GM12891 (cell line): ENCODE data around the gene RTKN.

Experiments
- DNase-seq: peaks from one replicate; pipeline ENCODE4 v3.0.0; 2011; ENCODE audit warnings: low spot score; ENCODE audit not compliant: insufficient read length
- FAIRE-seq: peaks from 2 replicates; lab custom pipeline; 2011; peaks lifted over from hg19 to GRCh38; lab: Jason Lieb, UNC
- PAX5 ChIP-seq: IDR thresholded peaks from 2 replicates; pipeline ENCODE4 v1.6.1; 2011; ENCODE audit warnings: low read length, moderate library complexity, mild to moderate bottlenecking; ENCODE audit not compliant: insufficient read depth, severe bottlenecking
- POLR2A ChIP-seq: IDR thresholded peaks from 2 replicates; pipeline ENCODE4 v1.6.1; 2011; ENCODE audit warnings: low read depth, low read length, control low read depth
- POLR2AphosphoS5 ChIP-seq: IDR thresholded peaks from 2 replicates; pipeline ENCODE4 v1.6.1; 2011; ENCODE audit warnings: low read depth, low read length, control low read depth
- POU2F2 ChIP-seq: IDR thresholded peaks from 2 replicates; pipeline ENCODE4 v1.6.1; 2011; ENCODE audit warnings: low read depth, mild to moderate bottlenecking, control low read depth, low read length, moderate library complexity
- SPI1 ChIP-seq: IDR thresholded peaks from 2 replicates; pipeline ENCODE4 v1.6.1; 2011; ENCODE audit warnings: low read depth, low read length, control low read depth
- TAF1 ChIP-seq: IDR thresholded peaks from 2 replicates; pipeline ENCODE4 v1.6.1; 2011; ENCODE audit warnings: low read depth, low read length, control low read depth

The RTKN gene

DNA sequence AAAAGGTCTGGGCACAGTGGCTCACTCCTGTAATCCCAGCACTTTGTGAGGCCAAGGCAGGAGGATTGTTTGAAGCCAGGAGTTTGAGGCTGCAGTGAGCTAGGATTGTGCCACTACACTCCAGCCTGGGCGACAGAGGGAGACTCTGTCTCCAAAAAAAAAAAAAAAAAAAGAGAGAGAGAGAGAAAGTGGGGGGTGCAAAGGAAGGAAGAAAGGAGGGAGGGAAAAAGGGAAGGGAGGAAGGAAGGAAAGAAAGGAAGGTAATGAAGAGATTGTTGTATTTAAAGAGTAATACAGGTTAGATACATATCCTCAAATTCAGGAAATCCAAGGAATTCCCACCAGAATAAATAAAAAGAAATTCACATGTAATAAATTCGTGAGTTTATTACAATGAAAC is 39.8 kb downstream of the RTKN start:
- no peak for DNase-seq
- FAIRE-seq = no peak
- TF ChIP-seq POU2F2 = no peak
- TF ChIP-seq POLR2AphosphoS5 = no peak
- no peak for TF ChIP-seq PAX5
- no peak for TF ChIP-seq SPI1
- no peak for TF ChIP-seq TAF1
- no peak for TF ChIP-seq POLR2A

GRCh38 chr2:74399785-74400184 is 42.0 kb downstream of the RTKN start:
- no peak for FAIRE-seq
- no peak for DNase-seq
- TF ChIP-seq PAX5 (no peak), POLR2AphosphoS5 (no peak), SPI1 (no peak), POU2F2 (no peak), POLR2A (no peak), TAF1 (no peak)

GRCh38 chr2:74396149-74396548 is 45.6 kb downstream of the RTKN start:
- no peak for TF ChIP-seq POLR2AphosphoS5
- no peak for TF ChIP-seq SPI1
- TF ChIP-seq PAX5 = no peak
- no peak for TF ChIP-seq POU2F2
- TF ChIP-seq TAF1 = no peak
- TF ChIP-seq POLR2A = no peak
- FAIRE-seq = no peak
- no peak for DNase-seq

GRCh38 chr2:74393525-74393924 is 48.2 kb downstream of the RTKN start:
- DNase-seq (no peak), FAIRE-seq (no peak)
- TF ChIP-seq SPI1 (no peak), TAF1 (no peak), POLR2AphosphoS5 (no peak), POLR2A (no peak), PAX5 (no peak), POU2F2 (no peak)

GRCh38 chr2:74392449-74392743 is 49.3 kb downstream of the RTKN start:
- DNase-seq (no peak), FAIRE-seq (no peak)
- no peak for TF ChIP-seq TAF1
- no peak for TF ChIP-seq POLR2A
- no peak for TF ChIP-seq POU2F2
- TF ChIP-seq SPI1 = no peak
- no peak for TF ChIP-seq POLR2AphosphoS5

DNA sequence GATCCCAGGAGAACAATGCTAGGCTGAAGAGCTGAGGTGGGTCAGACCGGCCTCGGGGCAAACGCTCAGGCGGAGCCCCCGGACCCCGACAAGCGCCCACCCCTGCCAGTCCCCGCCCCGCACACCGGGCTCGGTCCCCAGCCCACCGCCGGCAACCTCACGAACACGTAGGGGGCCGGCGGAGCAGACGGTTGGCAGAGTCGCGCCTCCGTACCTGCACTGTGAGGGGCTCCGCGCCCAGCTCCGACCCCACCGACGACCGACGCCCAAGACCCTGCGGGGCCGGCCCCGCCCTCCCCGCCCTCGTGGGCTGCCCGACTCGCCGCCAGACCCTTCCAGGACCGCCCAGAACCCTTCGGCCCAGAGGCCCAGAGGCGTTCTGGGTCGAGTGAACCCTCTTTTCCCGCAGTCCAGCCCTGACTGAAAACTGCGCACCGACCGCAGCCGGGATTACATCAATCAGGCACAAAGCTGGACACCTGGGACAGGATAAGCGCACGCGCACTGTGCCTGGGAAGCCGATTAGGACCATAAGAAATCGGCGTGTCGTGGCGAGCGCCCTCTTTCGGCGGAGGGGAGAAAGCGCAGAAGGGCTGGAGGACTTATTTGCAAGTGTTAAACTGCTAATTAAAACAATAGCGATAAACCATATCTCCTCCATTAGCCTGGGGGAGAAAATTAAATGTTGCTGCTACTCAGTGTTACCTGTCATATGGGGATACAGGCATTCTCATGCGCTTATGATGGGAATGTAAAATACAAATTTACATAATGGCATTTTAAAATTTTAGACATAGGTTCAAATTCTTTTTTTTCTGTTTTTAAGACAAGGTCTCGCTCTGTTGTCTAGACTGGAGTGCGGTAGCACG is 49.9 kb downstream of the RTKN start:
- DNase-seq = peak; percentile 84
- FAIRE-seq = peak; percentile 97
- TF ChIP-seq TAF1 = peak; percentile 36; the same call in 1 of the 2 replicates
- TF ChIP-seq POLR2A = peak; percentile 62; the same call in 1 of the 2 replicates
- no peak for TF ChIP-seq PAX5
- peak; percentile 66; the same call in 1 of the 2 replicates for TF ChIP-seq POLR2AphosphoS5
- TF ChIP-seq POU2F2 = no peak
- no peak for TF ChIP-seq SPI1

GRCh38 chr2:74391209-74391579 is 50.5 kb downstream of the RTKN start:
- TF ChIP-seq TAF1 (no peak), POLR2AphosphoS5 (no peak), SPI1 (no peak), POLR2A (no peak), POU2F2 (no peak), PAX5 (no peak)
- DNase-seq (no peak), FAIRE-seq (peak; percentile 52)

DNA sequence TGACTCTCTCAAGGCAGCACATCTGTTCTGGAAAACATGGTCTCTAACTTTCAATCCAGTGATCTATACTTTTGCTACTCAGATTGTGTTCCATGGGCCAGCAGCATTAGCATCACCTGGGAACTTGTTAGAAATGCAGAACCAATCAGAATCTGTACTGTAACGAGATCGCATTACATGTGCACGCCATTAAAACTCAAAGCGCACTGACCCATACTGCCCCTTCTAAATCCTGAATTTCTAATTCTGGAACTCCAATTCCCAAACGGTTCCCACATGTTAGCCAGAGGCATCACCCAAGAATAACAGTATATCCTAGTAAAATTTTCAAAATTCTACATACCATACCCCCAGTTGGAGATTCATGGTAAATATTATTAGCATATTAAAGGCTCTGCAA is 51.1 kb downstream of the RTKN start:
- no peak for FAIRE-seq
- DNase-seq = no peak
- TF ChIP-seq POU2F2 (no peak), PAX5 (no peak), SPI1 (no peak), TAF1 (no peak), POLR2A (no peak), POLR2AphosphoS5 (no peak)

DNA sequence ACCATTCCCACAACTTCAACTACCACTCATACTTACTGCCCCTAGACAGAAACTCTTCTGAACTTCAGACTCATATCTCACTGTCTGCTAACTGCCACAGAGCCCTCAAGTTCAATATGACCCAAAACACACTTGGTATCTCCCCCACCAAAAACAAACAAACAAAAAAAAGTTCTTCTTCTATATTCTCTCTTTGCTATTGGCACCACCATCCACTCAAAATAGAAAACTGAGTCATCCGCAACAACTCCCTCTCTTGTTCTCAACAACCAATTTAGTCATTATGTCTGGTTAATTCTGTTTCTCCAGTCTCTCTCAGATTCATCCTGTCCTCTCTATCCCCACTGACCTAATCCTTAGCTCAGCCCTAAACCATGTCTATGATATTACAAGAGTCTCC is 54.4 kb downstream of the RTKN start:
- no peak for FAIRE-seq
- TF ChIP-seq SPI1 (no peak), POLR2A (no peak), POLR2AphosphoS5 (no peak), PAX5 (no peak), TAF1 (no peak), POU2F2 (no peak)
- no peak for DNase-seq
